H1 (cell line): ENCODE results near the gene ARHGEF28. TPM values are rescaled to one million over a fixed set of nuclear protein-coding genes. Genes with fewer than 3 reads are reported as not detected.

Source experiments
- CTCF ChIA-PET: fragments of 300-600 bp; sonication (Branson Sonifier 250); formaldehyde crosslinking; loops from one replicate; lab custom pipeline; 2021; ENCODE audit not compliant: partially characterized antibody; lab: Charles Lee
- POLR2A ChIA-PET: fragments of 300-600 bp; sonication (Branson Sonifier 250); formaldehyde crosslinking; loops from one replicate; lab custom pipeline; 2021; ENCODE audit warnings: inconsistent platforms; ENCODE audit not compliant: partially characterized antibody; lab: Charles Lee
- DNase-seq, 2 experiments: peaks; one replicate each; pipeline versions ENCODE4 v3.0.0 to v3.0.0-alpha.2; 2010 to 2022; ENCODE audit warnings: low spot score in 2 of 2, low read depth in 1 of 2, mixed read lengths in 1 of 2
- FAIRE-seq: peaks from 2 replicates; lab custom pipeline; 2011; peaks lifted over from hg19 to GRCh38; lab: Jason Lieb, UNC
- H2AFZ ChIP-seq: 2 replicates; pipeline ENCODE4 v1.8.1; 2012; ENCODE audit warnings: low read length, inconsistent platforms
- H2AK5ac ChIP-seq: 2 replicates; pipeline ENCODE4 v1.6.1; 2013; ENCODE audit warnings: low read depth, low read length
- H2BK120ac ChIP-seq: replicated peaks from 2 replicates; pipeline ENCODE3; 2013; ENCODE audit warnings: low read depth, low read length, inconsistent platforms
- H2BK12ac ChIP-seq: 2 replicates; pipeline ENCODE4 v1.6.1; 2013; ENCODE audit warnings: low read depth, low read length
- H2BK15ac ChIP-seq: 2 replicates; pipeline ENCODE4 v1.6.1; 2013; ENCODE audit warnings: low read length
- H2BK20ac ChIP-seq: 2 replicates; pipeline ENCODE4 v1.6.1; 2013; ENCODE audit warnings: low read length
- H2BK5ac ChIP-seq: 2 replicates; pipeline ENCODE4 v1.6.1; 2013; ENCODE audit warnings: low read depth, low read length
- H3K14ac ChIP-seq: 2 replicates; pipeline ENCODE4 v1.6.1; 2013; ENCODE audit warnings: inconsistent platforms; ENCODE audit not compliant: insufficient read length
- H3K18ac ChIP-seq: 2 replicates; pipeline ENCODE4 v1.6.1; 2013; ENCODE audit warnings: low read length; ENCODE audit errors: extremely low read depth
- H3K23ac ChIP-seq: 2 replicates; pipeline ENCODE4 v1.6.1; 2013; ENCODE audit warnings: inconsistent platforms; ENCODE audit not compliant: insufficient read length
- H3K23me2 ChIP-seq: 2 replicates; pipeline ENCODE4 v1.6.1; 2013; ENCODE audit warnings: low read depth, low read length
- H3K27ac ChIP-seq: 2 replicates; pipeline ENCODE4 v1.6.1; 2011; ENCODE audit warnings: low read depth, low read length, inconsistent platforms
- H3K27me3 ChIP-seq, 4 experiments: replicated peaks in 1 of 4; 1 replicate in 1 of 4; 2 replicates in 3 of 4; pipeline versions ENCODE4 v1.6.1 to v1.8.1; 2011 to 2013; ENCODE audit warnings: low read length in 3 of 4, mild to moderate bottlenecking in 3 of 4, inconsistent platforms in 2 of 4, mixed read lengths in 2 of 4, moderate library complexity in 1 of 4; ENCODE audit not compliant: control insufficient read depth in 3 of 4, insufficient read depth in 3 of 4; ENCODE audit errors: extremely low read depth in 1 of 4
- H3K36me3 ChIP-seq, 4 experiments: 2 replicates each; pipeline versions ENCODE4 v1.6.1 to v1.8.1; 2011 to 2013; ENCODE audit warnings: mild to moderate bottlenecking in 4 of 4, low read length in 3 of 4, moderate library complexity in 2 of 4, control low read depth in 1 of 4, inconsistent platforms in 1 of 4; ENCODE audit not compliant: insufficient read depth in 4 of 4, control insufficient read depth in 2 of 4
- H3K4ac ChIP-seq: replicated peaks from 2 replicates; pipeline ENCODE3; 2013; ENCODE audit warnings: low read length, low read depth, mixed read lengths, inconsistent platforms; ENCODE audit not compliant: insufficient read length
- H3K4me1 ChIP-seq, 4 experiments: replicated peaks in 1 of 4; 1 replicate in 1 of 4; 2 replicates in 3 of 4; pipeline versions ENCODE4 v1.6.1 to v1.8.1; 2011 to 2013; ENCODE audit warnings: low read length in 3 of 4, inconsistent platforms in 2 of 4, mixed read lengths in 1 of 4; ENCODE audit not compliant: insufficient read depth in 4 of 4, control insufficient read depth in 3 of 4
- H3K4me2 ChIP-seq, 2 experiments: 2 replicates each; pipeline versions ENCODE4 v1.6.1 to v1.8.1; 2011 to 2013; ENCODE audit warnings: low read depth in 2 of 2, low read length in 2 of 2, control low read depth in 1 of 2, inconsistent platforms in 1 of 2, mild to moderate bottlenecking in 1 of 2; ENCODE audit not compliant: insufficient read depth in 1 of 2
- H3K4me3 ChIP-seq, 4 experiments: fragments of 200-600, 300-600 bp in 1 of 4; sonication (generic), shearing (Covaris generic), sonication (Bioruptor Twin) in 1 of 4; 2 replicates each; pipeline versions ENCODE4 v1.5.1 to v1.8.1; 2011 to 2016; ENCODE audit warnings: low read length in 4 of 4, low read depth in 3 of 4, control low read depth in 2 of 4, inconsistent platforms in 2 of 4, mild to moderate bottlenecking in 2 of 4, mixed read lengths in 1 of 4, moderate library complexity in 1 of 4; ENCODE audit not compliant: insufficient read depth in 2 of 4; ENCODE audit errors: extremely low read depth in 1 of 4
- H3K56ac ChIP-seq: replicated peaks from 2 replicates; pipeline ENCODE3; 2013; ENCODE audit warnings: low read depth, mild to moderate bottlenecking, mixed read lengths, low read length, inconsistent platforms; ENCODE audit not compliant: insufficient read length
- H3K79me1 ChIP-seq: 2 replicates; pipeline ENCODE4 v1.6.1; 2013; ENCODE audit warnings: low read depth, low read length, control low read depth
- H3K79me2 ChIP-seq, 2 experiments: 2 replicates each; pipeline versions ENCODE4 v1.6.1 to v1.8.1; 2012 to 2013; ENCODE audit warnings: low read length in 2 of 2, mild to moderate bottlenecking in 2 of 2, inconsistent platforms in 1 of 2; ENCODE audit not compliant: insufficient read depth in 2 of 2, control insufficient read depth in 1 of 2
- H3K9ac ChIP-seq, 4 experiments: replicated peaks in 1 of 4; 1 replicate in 1 of 4; 2 replicates in 3 of 4; pipeline versions ENCODE4 v1.6.1 to v1.8.1; 2011 to 2013; ENCODE audit warnings: low read depth in 3 of 4, low read length in 3 of 4, control low read depth in 2 of 4, mild to moderate bottlenecking in 2 of 4, moderate library complexity in 2 of 4, inconsistent platforms in 1 of 4; ENCODE audit errors: extremely low read depth in 1 of 4
- H3K9me3 ChIP-seq, 2 experiments: 2 replicates each; pipeline versions ENCODE4 v1.6.1 to v1.8.1; 2012 to 2013; ENCODE audit warnings: mild to moderate bottlenecking in 2 of 2, moderate library complexity in 2 of 2, control low read depth in 1 of 2, inconsistent platforms in 1 of 2, low read depth in 1 of 2, low read length in 1 of 2, mixed read lengths in 1 of 2; ENCODE audit not compliant: insufficient read depth in 2 of 2
- H4K20me1 ChIP-seq, 2 experiments: replicated peaks in 1 of 2; 2 replicates each; pipeline versions ENCODE3 to v1.8.1; 2011 to 2013; ENCODE audit warnings: inconsistent platforms in 2 of 2, low read length in 2 of 2, mild to moderate bottlenecking in 1 of 2; ENCODE audit not compliant: insufficient read depth in 2 of 2, control insufficient read depth in 1 of 2
- H4K5ac ChIP-seq: 2 replicates; pipeline ENCODE4 v1.6.1; 2013; ENCODE audit warnings: low read length, low read depth, mixed read lengths, inconsistent platforms; ENCODE audit not compliant: insufficient read length
- H4K8ac ChIP-seq: 2 replicates; pipeline ENCODE4 v1.8.0; 2013; ENCODE audit warnings: mild to moderate bottlenecking, moderate library complexity, low read length, inconsistent platforms; ENCODE audit not compliant: insufficient read depth; ENCODE audit errors: extremely low read depth
- H4K91ac ChIP-seq: replicated peaks from 2 replicates; pipeline ENCODE3; 2013; ENCODE audit warnings: low read length, mixed read lengths, inconsistent platforms; ENCODE audit not compliant: insufficient read length
- BACH1 ChIP-seq: IDR thresholded peaks from 2 replicates; pipeline ENCODE4 v1.6.1; 2012; ENCODE audit warnings: low read length, improper control_type of control experiment
- JUND ChIP-seq: IDR thresholded peaks from 2 replicates; pipeline ENCODE4 v1.6.1; 2011; ENCODE audit warnings: mild to moderate bottlenecking, improper control_type of control experiment, low read length
- MAFK ChIP-seq: IDR thresholded peaks from 2 replicates; pipeline ENCODE4 v1.6.1; 2012; ENCODE audit warnings: low read depth, mild to moderate bottlenecking, improper control_type of control experiment, low read length
- NRF1 ChIP-seq: IDR thresholded peaks from 2 replicates; pipeline ENCODE4 v1.6.1; 2011; ENCODE audit warnings: mild to moderate bottlenecking, low read depth, low read length, improper control_type of control experiment
- POLR2A ChIP-seq, 2 experiments: IDR thresholded peaks; 1 replicate in 1 of 2; 2 replicates in 1 of 2; pipeline ENCODE4 v1.6.1; 2011; ENCODE audit warnings: low read depth in 2 of 2, low read length in 2 of 2, mild to moderate bottlenecking in 2 of 2; ENCODE audit errors: control extremely low read depth in 1 of 2
- SIN3A ChIP-seq, 2 experiments: IDR thresholded peaks in 1 of 2; conservative IDR thresholded peaks in 1 of 2; 2 replicates each; pipeline ENCODE4 v1.6.1; 2011 to 2012; ENCODE audit warnings: low read length in 2 of 2, improper control_type of control experiment in 1 of 2, low read depth in 1 of 2, mild to moderate bottlenecking in 1 of 2
- polyA plus RNA-seq, 7 experiments: library from polyadenylated mRNA; depleted of rRNA in 3 of 7; stranded (reverse) in 5 of 7; unstranded in 2 of 7; fragments of >200 nt in 5 of 7; fragments of 200-250 nt in 2 of 7; gene quantifications; 1 replicate in 5 of 7; 2 replicates in 1 of 7; 4 replicates in 1 of 7; pipeline versions ENCODE4 v1.2.1 to v1.2.3, GENCODE V29; 2011 to 2013; ENCODE audit warnings: missing spikeins in 2 of 7, mixed read lengths in 2 of 7
- total RNA-seq: library from RNA; stranded (reverse); fragmentation: NEBNext Ultra II Directional; extraction: Animal tissue kit (Norgen Biotek cat#: 25700); gene quantifications from 2 replicates; pipeline ENCODE4 v1.2.1, GENCODE V29; 2021

The ARHGEF28 gene
- total and polyA plus RNA-seq, 2 of the 8 experiments (the other 6 are each of a cell fraction or from before 2014, with no cell fraction given) = 0.33 to 1.0 TPM

- H3K4me2 ChIP-seq = no peak overlapping the region
- no peaks in the 10 kb centered on the region for H3K9me3 ChIP-seq
- no peak overlapping the region for H3K4me3 ChIP-seq
- no peak overlapping the region for H3K4ac ChIP-seq
- H4K20me1 ChIP-seq = no peaks in the 10 kb centered on the region
- no peaks in the 10 kb centered on the region; a peak in 1 of 7 replicates for H3K4me1 ChIP-seq
- no peak overlapping the region for H2BK5ac ChIP-seq
- no peak overlapping the region for H4K5ac ChIP-seq
- no peak overlapping the region for H2BK15ac ChIP-seq
- no peak overlapping the region for H3K23ac ChIP-seq
- no peak overlapping the region for H3K9ac ChIP-seq
- peak overlapping the region; percentile 33; the same call in 1 of the 2 replicates for H2AFZ ChIP-seq
- H2BK120ac ChIP-seq = no peak overlapping the region
- no peak overlapping the region for H4K91ac ChIP-seq
- no peaks in the 10 kb centered on the region for H3K79me1 ChIP-seq
- no peak overlapping the region for H3K14ac ChIP-seq
- H3K36me3 ChIP-seq = no peaks in the 10 kb centered on the region
- H3K79me2 ChIP-seq = no peaks in the 10 kb centered on the region
- H3K27me3 ChIP-seq = no peaks in the 10 kb centered on the region
- 0 out of 2 replicates have a peak overlapping the region, but pooled peaks have one; percentile 10 for H3K27ac ChIP-seq
- DNase-seq (no peak), FAIRE-seq (no peak)
- H3K23me2 ChIP-seq = no peaks in the 10 kb centered on the region
- TF ChIP-seq BACH1 = peak; percentile 55
- peak; percentile 46; the same call in 1 of the 2 replicates for TF ChIP-seq MAFK
- no peak for TF ChIP-seq SIN3A (conservative IDR thresholded peaks at IDR 0.05 in 1 of 2, IDR thresholded peaks at IDR 0.05 in 1 of 2; ENCODE audit: low read depth in 1 of 2, low read length in 2 of 2)
- no peak for TF ChIP-seq POLR2A (IDR thresholded peaks at IDR 0.05; ENCODE audit: control extremely low read depth in 1 of 2, low read depth in 2 of 2, low read length in 2 of 2)
- no peak for TF ChIP-seq JUND
- no peak for TF ChIP-seq NRF1
- no peak overlapping the region for H2AK5ac ChIP-seq
- H4K8ac ChIP-seq = no peak overlapping the region
- no peak overlapping the region for H2BK20ac ChIP-seq
- ChIA-PET CTCF (interaction anchor here (1.9 to 2.5 kb wide), 4 partner anchors 17 to 77 kb away, joined by 5 to 10 read pairs (median 8); no protein-coding TSS in a partner anchor), POLR2A (no interaction called here)
- no peak overlapping the region for H3K56ac ChIP-seq
- no peak overlapping the region for H2BK12ac ChIP-seq
- H3K18ac ChIP-seq = no peak overlapping the region
These were observed 47.2 kb downstream of the ARHGEF28 start for GRCh38 chr5:73673161-73673591.
